ENCODE data around the gene VILL. TPM values are rescaled to one million over a fixed set of nuclear protein-coding genes. Genes with fewer than 3 reads are reported as not detected.

VILL gene
- total RNA-seq, 1 donor from 2014 or later: 1.7 TPM

GRCh38 chr3:37982331-37982730 lies 8.3 kb upstream of the VILL start:
- TF ChIP-seq CTCF (IDR thresholded peaks at IDR 0.05): no peak
- no peak for DNase-seq (ENCODE audit: low spot score)
- Mint-ChIP-seq H3K4me1 (ENCODE audit: low read depth) (no peaks in the 10 kb centered on the region), H3K27ac (ENCODE audit: unreplicated experiment) (no peak overlapping the region), H3K4me3 (ENCODE audit: unreplicated experiment) (no peak overlapping the region), H3K9me3 (ENCODE audit: low read depth) (no peaks in the 10 kb centered on the region), H3K36me3 (ENCODE audit: low read depth) (peaks cover 8% of the 10 kb centered on the region), H3K27me3 (ENCODE audit: low read depth) (no peaks in the 10 kb centered on the region)

- Mint-ChIP-seq H3K4me1 (ENCODE audit: low read depth) (no peaks in the 10 kb centered on the region), H3K27me3 (ENCODE audit: low read depth) (no peaks in the 10 kb centered on the region), H3K36me3 (ENCODE audit: low read depth) (peaks cover 8% of the 10 kb centered on the region), H3K27ac (ENCODE audit: unreplicated experiment) (no peak overlapping the region), H3K4me3 (ENCODE audit: unreplicated experiment) (no peak overlapping the region), H3K9me3 (ENCODE audit: low read depth) (no peaks in the 10 kb centered on the region)
- TF ChIP-seq CTCF (IDR thresholded peaks at IDR 0.05): no peak
- DNase-seq (ENCODE audit: low spot score): no peak
These were observed 6.5 kb upstream of the VILL start for GRCh38 chr3:37984051-37984450.

GRCh38 chr3:37984596-37984995 lies 6.0 kb upstream of the VILL start:
- Mint-ChIP-seq H3K36me3 (ENCODE audit: low read depth) (peaks cover 8% of the 10 kb centered on the region), H3K9me3 (ENCODE audit: low read depth) (no peaks in the 10 kb centered on the region), H3K4me1 (ENCODE audit: low read depth) (no peaks in the 10 kb centered on the region), H3K27ac (ENCODE audit: unreplicated experiment) (no peak overlapping the region), H3K4me3 (ENCODE audit: unreplicated experiment) (no peak overlapping the region), H3K27me3 (ENCODE audit: low read depth) (no peaks in the 10 kb centered on the region)
- TF ChIP-seq CTCF (IDR thresholded peaks at IDR 0.05): no peak
- no peak for DNase-seq (ENCODE audit: low spot score)

- no peak overlapping the region for H3K4me3 Mint-ChIP-seq (ENCODE audit: unreplicated experiment)
- TF ChIP-seq CTCF (IDR thresholded peaks at IDR 0.05): peak; percentile 29
- H3K27me3 Mint-ChIP-seq (ENCODE audit: low read depth): no peaks in the 10 kb centered on the region
- H3K27ac Mint-ChIP-seq (ENCODE audit: unreplicated experiment): no peak overlapping the region
- H3K36me3 Mint-ChIP-seq (ENCODE audit: low read depth): peaks cover 8% of the 10 kb centered on the region
- H3K9me3 Mint-ChIP-seq (ENCODE audit: low read depth): no peaks in the 10 kb centered on the region
- H3K4me1 Mint-ChIP-seq (ENCODE audit: low read depth): no peaks in the 10 kb centered on the region
- no peak for DNase-seq (ENCODE audit: low spot score)
These were observed 4.8 kb upstream of the VILL start for GRCh38 chr3:37985637-37986320.

- DNase-seq (ENCODE audit: low spot score): peak; percentile 58
- no peaks in the 10 kb centered on the region for H3K9me3 Mint-ChIP-seq (ENCODE audit: low read depth)
- no peaks in the 10 kb centered on the region for H3K27me3 Mint-ChIP-seq (ENCODE audit: low read depth)
- no peak for TF ChIP-seq CTCF (IDR thresholded peaks at IDR 0.05)
- no peak overlapping the region for H3K27ac Mint-ChIP-seq (ENCODE audit: unreplicated experiment)
- H3K4me3 Mint-ChIP-seq (ENCODE audit: unreplicated experiment): no peak overlapping the region
- peaks cover 6% of the 10 kb centered on the region for H3K36me3 Mint-ChIP-seq (ENCODE audit: low read depth)
- H3K4me1 Mint-ChIP-seq (ENCODE audit: low read depth): no peaks in the 10 kb centered on the region
These were observed 3.9 kb upstream of the VILL start for GRCh38 chr3:37986479-37987314.
